Measurements from ENCODE around the gene SLC9A9.

Gene SLC9A9

GRCh38 chr3:143712522-143712921, 135.7 kb downstream of the SLC9A9 start:
- no peak for ATAC-seq
- TF ChIP-seq OSR1 (CRISPR knock-in tag; IDR thresholded peaks at IDR 0.05) (no peak), PPARA (CRISPR knock-in tag; IDR thresholded peaks at IDR 0.05; ENCODE audit: borderline replicate concordance) (no peak)
- TF ChIP-seq, protein P1, sequence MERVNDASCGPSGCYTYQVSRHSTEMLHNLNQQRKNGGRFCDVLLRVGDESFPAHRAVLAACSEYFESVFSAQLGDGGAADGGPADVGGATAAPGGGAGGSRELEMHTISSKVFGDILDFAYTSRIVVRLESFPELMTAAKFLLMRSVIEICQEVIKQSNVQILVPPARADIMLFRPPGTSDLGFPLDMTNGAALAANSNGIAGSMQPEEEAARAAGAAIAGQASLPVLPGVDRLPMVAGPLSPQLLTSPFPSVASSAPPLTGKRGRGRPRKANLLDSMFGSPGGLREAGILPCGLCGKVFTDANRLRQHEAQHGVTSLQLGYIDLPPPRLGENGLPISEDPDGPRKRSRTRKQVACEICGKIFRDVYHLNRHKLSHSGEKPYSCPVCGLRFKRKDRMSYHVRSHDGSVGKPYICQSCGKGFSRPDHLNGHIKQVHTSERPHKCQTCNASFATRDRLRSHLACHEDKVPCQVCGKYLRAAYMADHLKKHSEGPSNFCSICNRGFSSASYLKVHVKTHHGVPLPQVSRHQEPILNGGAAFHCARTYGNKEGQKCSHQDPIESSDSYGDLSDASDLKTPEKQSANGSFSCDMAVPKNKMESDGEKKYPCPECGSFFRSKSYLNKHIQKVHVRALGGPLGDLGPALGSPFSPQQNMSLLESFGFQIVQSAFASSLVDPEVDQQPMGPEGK (CRISPR knock-in tag; IDR thresholded peaks at IDR 0.05; ENCODE audit: borderline replicate concordance), result no peak

DNA sequence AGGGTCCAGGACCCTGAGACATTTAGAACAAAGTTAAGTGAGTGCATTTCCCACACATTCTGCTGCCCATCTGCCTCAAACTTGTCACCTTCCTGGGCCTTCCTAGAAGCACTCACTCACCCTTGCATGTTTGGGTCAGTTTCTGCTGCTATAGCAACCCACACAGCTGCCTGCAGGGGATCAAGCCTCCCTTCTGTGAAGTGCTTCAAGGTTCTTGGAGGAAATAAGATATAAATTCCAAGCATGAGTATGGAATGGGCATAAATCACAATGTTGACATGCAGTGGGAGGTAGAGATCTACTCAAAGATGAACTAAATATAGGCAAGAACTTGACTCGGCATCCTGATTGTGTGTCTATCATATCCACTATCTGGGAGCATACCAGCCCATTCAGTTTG, 140.4 kb downstream of the SLC9A9 start:
- TF ChIP-seq POU6F1 (CRISPR knock-in tag; IDR thresholded peaks at IDR 0.05; ENCODE audit: borderline replicate concordance, low read depth) (no peak), OSR1 (CRISPR knock-in tag; IDR thresholded peaks at IDR 0.05) (no peak), ZNF8 (CRISPR knock-in tag; IDR thresholded peaks at IDR 0.05) (no peak), ZNF70 (CRISPR knock-in tag; IDR thresholded peaks at IDR 0.05) (no peak), TOX (CRISPR knock-in tag; IDR thresholded peaks at IDR 0.05; ENCODE audit: borderline replicate concordance) (no peak), ARNTL (CRISPR knock-in tag; IDR thresholded peaks at IDR 0.05; ENCODE audit: borderline replicate concordance, low read depth) (no peak), GLIS3 (CRISPR knock-in tag; IDR thresholded peaks at IDR 0.05) (no peak), CREB5 (CRISPR knock-in tag; IDR thresholded peaks at IDR 0.05; ENCODE audit: low read depth) (no peak), ZFP30 (CRISPR knock-in tag; IDR thresholded peaks at IDR 0.05) (no peak), BACH2 (CRISPR knock-in tag; IDR thresholded peaks at IDR 0.05; ENCODE audit: borderline replicate concordance) (no peak), TCF4 (CRISPR knock-in tag; IDR thresholded peaks at IDR 0.05; ENCODE audit: borderline replicate concordance) (no peak), ZC3H10 (CRISPR knock-in tag; IDR thresholded peaks at IDR 0.05) (no peak), SNAI2 (CRISPR knock-in tag; IDR thresholded peaks at IDR 0.05) (no peak), ESRRG (CRISPR knock-in tag; IDR thresholded peaks at IDR 0.05) (no peak), CSDC2 (CRISPR knock-in tag; IDR thresholded peaks at IDR 0.05) (no peak), ZFP3 (CRISPR knock-in tag; IDR thresholded peaks at IDR 0.05) (no peak), ISL1 (CRISPR knock-in tag; IDR thresholded peaks at IDR 0.05) (no peak)
- TF ChIP-seq, protein P2, sequence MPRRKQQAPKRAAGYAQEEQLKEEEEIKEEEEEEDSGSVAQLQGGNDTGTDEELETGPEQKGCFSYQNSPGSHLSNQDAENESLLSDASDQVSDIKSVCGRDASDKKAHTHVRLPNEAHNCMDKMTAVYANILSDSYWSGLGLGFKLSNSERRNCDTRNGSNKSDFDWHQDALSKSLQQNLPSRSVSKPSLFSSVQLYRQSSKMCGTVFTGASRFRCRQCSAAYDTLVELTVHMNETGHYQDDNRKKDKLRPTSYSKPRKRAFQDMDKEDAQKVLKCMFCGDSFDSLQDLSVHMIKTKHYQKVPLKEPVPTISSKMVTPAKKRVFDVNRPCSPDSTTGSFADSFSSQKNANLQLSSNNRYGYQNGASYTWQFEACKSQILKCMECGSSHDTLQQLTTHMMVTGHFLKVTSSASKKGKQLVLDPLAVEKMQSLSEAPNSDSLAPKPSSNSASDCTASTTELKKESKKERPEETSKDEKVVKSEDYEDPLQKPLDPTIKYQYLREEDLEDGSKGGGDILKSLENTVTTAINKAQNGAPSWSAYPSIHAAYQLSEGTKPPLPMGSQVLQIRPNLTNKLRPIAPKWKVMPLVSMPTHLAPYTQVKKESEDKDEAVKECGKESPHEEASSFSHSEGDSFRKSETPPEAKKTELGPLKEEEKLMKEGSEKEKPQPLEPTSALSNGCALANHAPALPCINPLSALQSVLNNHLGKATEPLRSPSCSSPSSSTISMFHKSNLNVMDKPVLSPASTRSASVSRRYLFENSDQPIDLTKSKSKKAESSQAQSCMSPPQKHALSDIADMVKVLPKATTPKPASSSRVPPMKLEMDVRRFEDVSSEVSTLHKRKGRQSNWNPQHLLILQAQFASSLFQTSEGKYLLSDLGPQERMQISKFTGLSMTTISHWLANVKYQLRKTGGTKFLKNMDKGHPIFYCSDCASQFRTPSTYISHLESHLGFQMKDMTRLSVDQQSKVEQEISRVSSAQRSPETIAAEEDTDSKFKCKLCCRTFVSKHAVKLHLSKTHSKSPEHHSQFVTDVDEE (CRISPR knock-in tag; IDR thresholded peaks at IDR 0.05), result no peak
- no peak for ATAC-seq

- TF ChIP-seq POU6F1 (CRISPR knock-in tag; IDR thresholded peaks at IDR 0.05; ENCODE audit: borderline replicate concordance, low read depth) (no peak), ISL1 (CRISPR knock-in tag; IDR thresholded peaks at IDR 0.05) (no peak), PPARA (CRISPR knock-in tag; IDR thresholded peaks at IDR 0.05; ENCODE audit: borderline replicate concordance) (no peak), TCF4 (CRISPR knock-in tag; IDR thresholded peaks at IDR 0.05; ENCODE audit: borderline replicate concordance) (no peak), OSR1 (CRISPR knock-in tag; IDR thresholded peaks at IDR 0.05) (no peak), CSRNP3 (CRISPR knock-in tag; IDR thresholded peaks at IDR 0.05) (no peak), RARB (CRISPR knock-in tag; IDR thresholded peaks at IDR 0.05) (no peak), ZC3H10 (CRISPR knock-in tag; IDR thresholded peaks at IDR 0.05) (no peak), GLIS3 (CRISPR knock-in tag; IDR thresholded peaks at IDR 0.05) (no peak), ZNF8 (CRISPR knock-in tag; IDR thresholded peaks at IDR 0.05) (no peak), TOX (CRISPR knock-in tag; IDR thresholded peaks at IDR 0.05; ENCODE audit: borderline replicate concordance) (no peak), ZFP3 (CRISPR knock-in tag; IDR thresholded peaks at IDR 0.05) (no peak), SNAI2 (CRISPR knock-in tag; IDR thresholded peaks at IDR 0.05) (no peak), ZNF70 (CRISPR knock-in tag; IDR thresholded peaks at IDR 0.05) (no peak)
- TF ChIP-seq, protein P1 (CRISPR knock-in tag; IDR thresholded peaks at IDR 0.05; ENCODE audit: borderline replicate concordance), result no peak
- ATAC-seq, result no peak
These were observed 147.8 kb downstream of the SLC9A9 start for GRCh38 chr3:143700431-143700975.
